ENCODE data around the gene MBD3L3. TPM values are rescaled to one million over a fixed set of nuclear protein-coding genes. Genes with fewer than 3 reads are reported as not detected.
"Not testable (repeated sequence)": the region's sequence is repeated elsewhere in the genome, so short reads cannot be mapped to it uniquely, and the experiment has no call there.

MBD3L3 gene
- polyA plus RNA-seq, 1 donor from 2014 or later: not detected

GRCh38 chr19:7056371-7056770 is 2.1 kb downstream of the MBD3L3 start:
- H3K4me2 ChIP-seq (ENCODE audit: low read length); H3K27me3 ChIP-seq (ENCODE audit: insufficient read depth, low read depth, low read length); H3F3A ChIP-seq (ENCODE audit: insufficient read depth, low read length, poor library complexity, severe bottlenecking); H2AFZ ChIP-seq (ENCODE audit: low read depth, low read length); H4K20me1 ChIP-seq (ENCODE audit: insufficient read depth); H3K79me2 ChIP-seq (replicated peaks; ENCODE audit: insufficient read depth, low read length); H3K36me3 ChIP-seq (ENCODE audit: insufficient read depth, low read length); H3K27ac ChIP-seq (ENCODE audit: low read length); H3K9me3 ChIP-seq (ENCODE audit: low read length); H3K9me2 ChIP-seq (ENCODE audit: insufficient read depth, low read length); H3K9ac ChIP-seq (ENCODE audit: low read length); H3K4me3 ChIP-seq (ENCODE audit: low read length): not testable (repeated sequence)

GRCh38 chr19:7055679-7056078 is 2.8 kb downstream of the MBD3L3 start:
- H3K9me2 ChIP-seq (ENCODE audit: insufficient read depth, low read length): not testable (repeated sequence)

GRCh38 chr19:7054635-7055368 is 3.7 kb downstream of the MBD3L3 start:
- not testable (repeated sequence) for H3K79me2 ChIP-seq (replicated peaks; ENCODE audit: insufficient read depth, low read length); H3K27ac ChIP-seq (ENCODE audit: low read length); H3K9me2 ChIP-seq (ENCODE audit: insufficient read depth, low read length); H2AFZ ChIP-seq (ENCODE audit: low read depth, low read length); H3F3A ChIP-seq (ENCODE audit: insufficient read depth, low read length, poor library complexity, severe bottlenecking); H3K4me2 ChIP-seq (ENCODE audit: low read length); H3K9me3 ChIP-seq (ENCODE audit: low read length); H3K9ac ChIP-seq (ENCODE audit: low read length); H3K36me3 ChIP-seq (ENCODE audit: insufficient read depth, low read length); H3K27me3 ChIP-seq (ENCODE audit: insufficient read depth, low read depth, low read length); H4K20me1 ChIP-seq (ENCODE audit: insufficient read depth); H3K4me3 ChIP-seq (ENCODE audit: low read length)

More at GRCh38 chr19:7055679-7056078, 2.8 kb downstream of the MBD3L3 start:
- not testable (repeated sequence) for H4K20me1 ChIP-seq (ENCODE audit: insufficient read depth); H3K9ac ChIP-seq (ENCODE audit: low read length); H3K79me2 ChIP-seq (replicated peaks; ENCODE audit: insufficient read depth, low read length); H3K27ac ChIP-seq (ENCODE audit: low read length); H3K9me3 ChIP-seq (ENCODE audit: low read length); H3K4me3 ChIP-seq (ENCODE audit: low read length); H3F3A ChIP-seq (ENCODE audit: insufficient read depth, low read length, poor library complexity, severe bottlenecking); H3K36me3 ChIP-seq (ENCODE audit: insufficient read depth, low read length); H3K4me2 ChIP-seq (ENCODE audit: low read length); H2AFZ ChIP-seq (ENCODE audit: low read depth, low read length); H3K27me3 ChIP-seq (ENCODE audit: insufficient read depth, low read depth, low read length)

- not testable (repeated sequence) for H3F3A ChIP-seq (ENCODE audit: insufficient read depth, low read length, poor library complexity, severe bottlenecking); H3K36me3 ChIP-seq (ENCODE audit: insufficient read depth, low read length); H3K9me2 ChIP-seq (ENCODE audit: insufficient read depth, low read length); H2AFZ ChIP-seq (ENCODE audit: low read depth, low read length); H3K4me2 ChIP-seq (ENCODE audit: low read length); H3K9me3 ChIP-seq (ENCODE audit: low read length); H3K4me3 ChIP-seq (ENCODE audit: low read length); H3K27me3 ChIP-seq (ENCODE audit: insufficient read depth, low read depth, low read length); H4K20me1 ChIP-seq (ENCODE audit: insufficient read depth); H3K27ac ChIP-seq (ENCODE audit: low read length); H3K79me2 ChIP-seq (replicated peaks; ENCODE audit: insufficient read depth, low read length); H3K9ac ChIP-seq (ENCODE audit: low read length)
These were observed 5.6 kb downstream of the MBD3L3 start for GRCh38 chr19:7052896-7053295.

GRCh38 chr19:7051421-7051820 is 7.1 kb downstream of the MBD3L3 start:
- H4K20me1 ChIP-seq (ENCODE audit: insufficient read depth); H3K27ac ChIP-seq (ENCODE audit: low read length); H3K4me3 ChIP-seq (ENCODE audit: low read length); H3K27me3 ChIP-seq (ENCODE audit: insufficient read depth, low read depth, low read length); H3K79me2 ChIP-seq (replicated peaks; ENCODE audit: insufficient read depth, low read length); H3F3A ChIP-seq (ENCODE audit: insufficient read depth, low read length, poor library complexity, severe bottlenecking); H2AFZ ChIP-seq (ENCODE audit: low read depth, low read length); H3K9me2 ChIP-seq (ENCODE audit: insufficient read depth, low read length); H3K9ac ChIP-seq (ENCODE audit: low read length); H3K4me2 ChIP-seq (ENCODE audit: low read length); H3K9me3 ChIP-seq (ENCODE audit: low read length); H3K36me3 ChIP-seq (ENCODE audit: insufficient read depth, low read length): not testable (repeated sequence)

GRCh38 chr19:7049021-7049420 is 9.5 kb downstream of the MBD3L3 start, which contains the start of gene MBD3L2:
TSS of gene MBD3L2 (plus strand) at chr19:7049321. CDS start at chr19:7049374, 53 bp downstream.
- not testable (repeated sequence) for H3K27ac ChIP-seq (ENCODE audit: low read length); H4K20me1 ChIP-seq (ENCODE audit: insufficient read depth); H3K4me2 ChIP-seq (ENCODE audit: low read length); H3K27me3 ChIP-seq (ENCODE audit: insufficient read depth, low read depth, low read length); H3F3A ChIP-seq (ENCODE audit: insufficient read depth, low read length, poor library complexity, severe bottlenecking); H3K9ac ChIP-seq (ENCODE audit: low read length); H3K9me3 ChIP-seq (ENCODE audit: low read length); H3K4me3 ChIP-seq (ENCODE audit: low read length); H3K9me2 ChIP-seq (ENCODE audit: insufficient read depth, low read length); H3K79me2 ChIP-seq (replicated peaks; ENCODE audit: insufficient read depth, low read length); H2AFZ ChIP-seq (ENCODE audit: low read depth, low read length); H3K36me3 ChIP-seq (ENCODE audit: insufficient read depth, low read length)

GRCh38 chr19:7041563-7041962 is 16.9 kb downstream of the MBD3L3 start:
- H3K9me3 ChIP-seq (ENCODE audit: low read length); H3K36me3 ChIP-seq (ENCODE audit: insufficient read depth, low read length); H2AFZ ChIP-seq (ENCODE audit: low read depth, low read length); H3K4me2 ChIP-seq (ENCODE audit: low read length); H3K79me2 ChIP-seq (replicated peaks; ENCODE audit: insufficient read depth, low read length); H3K9me2 ChIP-seq (ENCODE audit: insufficient read depth, low read length); H3K27ac ChIP-seq (ENCODE audit: low read length); H3K27me3 ChIP-seq (ENCODE audit: insufficient read depth, low read depth, low read length); H3K9ac ChIP-seq (ENCODE audit: low read length); H3K4me3 ChIP-seq (ENCODE audit: low read length); H4K20me1 ChIP-seq (ENCODE audit: insufficient read depth); H3F3A ChIP-seq (ENCODE audit: insufficient read depth, low read length, poor library complexity, severe bottlenecking): not testable (repeated sequence)

GRCh38 chr19:7040079-7040478 is 18.4 kb downstream of the MBD3L3 start, which contains the start of gene MBD3L4:
TSS of gene MBD3L4 (minus strand) at chr19:7040179. CDS start at chr19:7040144, 35 bp downstream.
- not testable (repeated sequence) for H3K9me3 ChIP-seq (ENCODE audit: low read length); H3K27ac ChIP-seq (ENCODE audit: low read length); H3K4me2 ChIP-seq (ENCODE audit: low read length); H3F3A ChIP-seq (ENCODE audit: insufficient read depth, low read length, poor library complexity, severe bottlenecking); H3K4me3 ChIP-seq (ENCODE audit: low read length); H3K36me3 ChIP-seq (ENCODE audit: insufficient read depth, low read length); H3K27me3 ChIP-seq (ENCODE audit: insufficient read depth, low read depth, low read length); H3K79me2 ChIP-seq (replicated peaks; ENCODE audit: insufficient read depth, low read length); H2AFZ ChIP-seq (ENCODE audit: low read depth, low read length); H3K9ac ChIP-seq (ENCODE audit: low read length); H4K20me1 ChIP-seq (ENCODE audit: insufficient read depth); H3K9me2 ChIP-seq (ENCODE audit: insufficient read depth, low read length)

Measured in neural cell (in vitro differentiated cells).